NCI-H146 (cell line): ENCODE data around the gene HOXB9.
A peak's percentile ranks its signal among the peaks of the same experiment; 100 is the strongest.

Source experiments
- DNase-seq: peaks from one replicate; lab custom pipeline; 2025; lab: John Stamatoyannopoulos, UW

Gene HOXB9

DNA sequence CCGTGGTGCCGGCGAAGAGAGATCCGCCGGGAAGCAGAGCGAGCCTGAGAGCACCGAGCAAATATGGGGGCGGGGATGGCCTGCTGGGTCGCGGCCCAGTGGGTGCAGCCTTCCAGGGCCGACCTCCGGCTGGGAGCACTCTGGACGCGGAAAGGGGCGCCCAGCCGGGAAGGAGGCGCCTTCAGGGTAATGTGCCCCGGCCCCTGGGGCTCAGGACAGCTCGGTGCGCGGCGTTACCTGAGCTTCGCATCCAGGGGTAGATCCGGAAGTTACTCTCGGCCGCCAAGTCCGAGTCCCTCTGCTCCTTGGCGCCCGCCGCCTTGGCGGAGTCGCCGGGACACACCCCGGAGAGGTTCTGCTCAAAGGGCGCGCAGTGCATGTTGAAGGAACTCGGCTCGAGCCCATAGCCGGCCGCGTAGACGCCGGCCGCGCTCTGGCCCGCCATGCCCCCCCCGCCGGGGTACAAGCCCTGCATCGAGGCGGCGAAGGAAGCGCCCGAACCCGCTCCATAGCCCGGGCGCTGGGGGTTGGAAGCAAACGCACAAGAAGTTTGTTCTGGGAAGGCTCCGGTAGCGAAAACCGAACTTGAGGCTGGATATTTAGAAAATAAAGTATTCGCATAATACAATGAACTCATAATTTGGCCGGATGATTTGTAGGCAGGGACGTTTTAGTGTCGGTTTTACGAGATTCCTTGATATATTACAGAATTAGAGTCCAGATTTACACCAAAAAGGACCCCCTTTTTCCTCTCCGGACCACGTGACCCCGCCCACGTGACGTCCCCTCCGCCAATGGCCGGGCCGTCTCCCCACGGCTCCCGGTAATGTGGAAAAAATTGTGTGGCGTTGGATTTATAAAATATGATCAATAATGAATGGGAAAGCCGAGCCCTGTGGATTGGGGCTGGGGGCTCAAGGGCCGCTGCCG, 15.6 kb downstream of the HOXB9 start, which contains the start of gene HOXB7:
TSS of gene HOXB7 (minus strand) at position 736 of the 930 bp plus-strand sequence. CDS start at position 637, 99 bp downstream.
- peak; percentile 72 for DNase-seq

DNA sequence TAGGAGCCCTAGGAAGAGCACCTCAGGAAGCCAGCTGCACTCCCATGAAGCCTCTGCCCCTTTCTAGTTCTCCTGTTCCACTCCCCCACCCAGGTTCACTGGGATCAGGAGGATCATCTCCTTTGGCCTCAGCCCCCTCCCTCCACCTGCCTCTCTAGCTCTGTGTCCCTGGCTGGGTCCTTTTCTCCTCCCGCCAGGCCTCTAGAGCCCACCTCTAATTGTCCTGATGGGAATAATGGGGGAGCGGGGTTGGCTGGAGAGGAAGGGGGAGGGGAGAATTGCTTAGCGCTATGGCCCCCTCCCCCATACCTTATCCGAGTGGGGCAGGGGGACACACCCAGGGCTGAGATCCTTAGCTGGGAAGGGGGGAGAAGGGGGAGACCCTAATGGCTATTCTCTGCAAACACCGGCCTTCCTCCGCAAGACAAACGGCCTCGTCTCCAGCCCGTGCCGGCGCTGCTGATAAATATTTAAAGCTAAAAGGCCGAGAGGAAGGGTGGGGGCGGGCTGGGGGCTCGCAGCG, 16.3 kb downstream of the HOXB9 start:
- DNase-seq, result peak; percentile 57

DNA sequence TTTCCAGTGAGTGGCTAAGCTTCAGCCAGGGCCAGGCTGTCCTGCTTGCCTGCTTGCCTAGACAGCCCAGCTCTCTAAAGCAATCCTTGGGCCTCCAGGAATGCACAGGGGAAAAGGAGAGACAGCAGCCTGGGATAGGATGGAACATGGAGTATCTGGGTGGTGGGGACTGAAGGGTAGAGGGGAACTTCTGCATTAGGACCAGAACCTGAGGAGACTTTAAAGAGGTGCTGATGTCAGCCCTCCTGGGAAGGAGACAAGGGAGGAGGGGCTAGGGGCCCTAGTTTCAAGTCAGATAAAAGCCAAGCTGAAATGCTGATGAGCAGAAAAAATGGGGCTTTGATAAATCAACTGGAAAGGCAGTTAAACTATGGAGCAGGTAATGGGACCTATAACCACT, 17.1 kb downstream of the HOXB9 start:
- no peak for DNase-seq

DNA sequence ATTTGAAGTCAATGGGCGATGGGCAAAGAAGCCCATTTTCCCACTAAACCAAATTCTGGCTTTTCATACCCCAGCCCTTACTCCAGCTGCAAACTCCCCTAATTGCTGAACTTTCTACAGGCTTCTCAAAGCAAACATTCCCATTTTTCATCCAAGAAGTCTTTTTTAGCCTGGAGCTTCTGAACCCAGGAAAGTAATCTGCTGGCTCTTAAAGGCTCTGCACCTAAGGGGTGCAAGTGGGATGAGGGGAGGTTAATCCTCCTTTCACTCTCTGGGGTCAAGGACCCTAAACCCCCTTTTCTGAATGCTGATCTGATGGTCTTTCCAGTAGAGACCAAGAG, 17.7 kb downstream of the HOXB9 start:
- no peak for DNase-seq

DNA sequence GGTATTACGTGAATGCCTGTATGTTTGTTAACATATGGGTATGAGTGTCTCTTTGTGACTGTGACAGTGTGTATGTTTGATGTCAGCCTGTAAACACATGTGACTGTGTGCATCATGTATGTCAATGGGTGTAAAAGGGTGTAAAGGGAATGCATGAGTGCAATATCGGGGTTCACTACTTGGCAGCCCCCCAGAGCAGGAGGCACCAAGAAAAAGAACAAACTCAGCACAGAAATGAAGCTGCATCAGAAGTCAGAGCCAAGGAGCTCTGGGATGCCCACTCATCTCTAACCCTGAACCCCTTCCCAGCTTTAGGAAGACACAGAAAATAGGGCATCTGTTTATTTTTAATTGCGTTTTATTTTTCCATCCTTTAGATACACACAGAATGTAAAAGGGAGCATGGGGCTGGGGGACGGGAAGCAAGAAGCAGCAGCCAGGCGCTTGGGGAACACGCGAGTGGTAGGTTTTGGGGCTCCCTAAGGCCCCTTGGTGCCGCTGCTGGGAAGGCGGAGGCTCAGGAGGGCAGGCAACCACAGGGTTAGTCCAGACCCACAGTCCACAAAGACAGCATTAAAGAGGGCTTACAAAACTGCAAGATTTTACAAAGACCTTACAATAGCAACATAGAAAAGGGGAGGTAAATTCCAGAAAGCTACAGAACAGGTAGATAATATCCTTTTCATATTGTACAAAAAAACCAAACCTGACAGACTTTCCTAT, 19.1 kb downstream of the HOXB9 start:
- DNase-seq, result no peak

DNA sequence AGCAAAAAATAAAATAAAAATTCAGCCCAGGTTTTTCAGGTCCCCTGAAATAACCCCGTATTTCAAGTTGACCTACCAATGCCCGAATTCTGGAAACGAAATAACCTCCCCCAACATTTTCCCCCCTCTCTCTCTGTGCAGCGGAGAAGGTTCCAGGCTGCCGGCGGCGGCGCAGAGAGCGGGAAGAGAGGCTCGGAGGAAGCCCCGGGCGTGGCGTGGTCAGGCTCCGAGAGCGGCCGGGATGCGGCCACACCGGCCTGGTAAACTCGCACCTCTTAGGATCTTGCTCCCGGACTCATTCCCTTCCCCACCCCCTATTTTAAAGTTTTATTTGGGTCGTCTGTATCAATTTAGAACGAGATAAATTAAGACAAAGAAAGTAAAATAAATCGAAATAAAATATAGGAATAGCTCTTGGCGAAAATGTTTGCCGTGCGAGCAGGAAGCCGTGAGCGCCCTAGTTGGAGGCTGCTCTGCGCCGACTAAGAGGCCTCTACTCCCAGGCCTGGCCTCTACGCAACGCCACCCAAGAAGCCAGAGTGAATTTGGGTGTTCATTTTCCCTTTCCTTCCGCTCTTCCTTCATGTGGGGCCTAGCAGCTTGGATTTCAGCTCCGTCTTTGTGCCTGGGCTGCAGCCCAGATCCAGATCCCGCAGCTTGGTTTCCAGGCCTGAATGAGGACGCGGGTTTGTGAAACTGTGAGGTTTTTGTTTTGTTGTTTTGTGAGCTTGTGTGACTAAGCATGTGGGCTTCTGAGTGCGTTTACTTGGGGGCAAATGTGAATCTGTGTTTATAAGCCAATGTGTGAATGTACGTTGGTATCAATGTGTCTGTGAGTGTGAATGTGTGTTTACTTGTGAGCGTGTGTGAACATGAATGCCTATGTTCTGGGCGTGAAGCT, 19.9 kb downstream of the HOXB9 start:
- no peak for DNase-seq

DNA sequence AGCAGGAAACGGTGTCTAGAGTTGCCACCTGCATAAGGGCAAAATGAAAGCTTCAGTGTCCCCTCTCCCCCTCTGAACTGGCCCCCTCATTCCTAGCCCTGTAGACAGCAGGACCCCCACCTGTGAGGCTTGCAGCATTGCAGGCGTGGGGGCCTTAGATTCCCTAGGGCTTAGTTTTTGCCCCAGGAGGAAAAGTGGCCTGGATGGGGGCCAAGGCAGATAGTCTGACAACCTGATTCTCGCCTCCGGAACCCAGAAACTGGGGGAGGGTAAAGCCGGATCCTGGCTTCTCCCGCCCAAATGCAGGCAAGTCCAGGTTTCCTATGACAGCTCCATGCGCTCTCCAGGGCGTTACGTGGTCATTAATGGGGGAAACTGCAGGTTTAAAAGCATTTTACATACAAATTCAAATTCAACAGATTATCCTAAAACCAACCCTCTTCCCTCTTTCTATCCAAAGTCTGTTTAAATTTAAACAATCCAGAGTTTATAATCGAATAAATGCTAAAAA, 20.7 kb downstream of the HOXB9 start:
- DNase-seq, result no peak

DNA sequence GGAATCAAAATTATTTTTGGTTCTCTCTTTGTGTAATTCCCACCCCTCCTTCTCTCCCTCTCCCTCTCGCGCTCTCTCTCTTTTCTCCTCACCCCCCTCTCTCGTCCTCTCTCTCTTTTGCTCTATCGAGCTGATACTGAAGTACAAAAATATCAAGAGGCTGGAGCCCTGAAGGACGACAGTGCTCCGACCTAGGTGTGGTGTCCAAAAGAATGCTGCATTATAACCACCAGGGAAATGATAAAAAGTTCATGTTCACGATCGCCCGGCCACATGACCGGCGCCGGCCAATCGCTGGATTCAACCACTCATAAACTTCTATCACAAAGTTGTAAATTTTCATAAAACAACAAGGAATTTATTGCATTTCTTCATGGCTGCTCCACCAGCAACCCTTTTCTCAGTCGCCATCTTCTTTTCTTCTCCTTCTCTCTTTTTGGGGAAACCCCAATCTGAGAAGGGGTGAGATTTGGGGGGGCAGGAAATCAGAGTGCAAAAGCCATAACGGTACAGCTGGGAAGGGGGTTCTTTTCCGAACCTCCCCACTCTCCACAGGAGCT, 21.3 kb downstream of the HOXB9 start, which contains the start of gene HOXB6:
TSS of gene HOXB6 (minus strand) at position 217 of the 560 bp plus-strand sequence. CDS start 6,836 bp downstream, outside the sequence.
- DNase-seq, result no peak

DNA sequence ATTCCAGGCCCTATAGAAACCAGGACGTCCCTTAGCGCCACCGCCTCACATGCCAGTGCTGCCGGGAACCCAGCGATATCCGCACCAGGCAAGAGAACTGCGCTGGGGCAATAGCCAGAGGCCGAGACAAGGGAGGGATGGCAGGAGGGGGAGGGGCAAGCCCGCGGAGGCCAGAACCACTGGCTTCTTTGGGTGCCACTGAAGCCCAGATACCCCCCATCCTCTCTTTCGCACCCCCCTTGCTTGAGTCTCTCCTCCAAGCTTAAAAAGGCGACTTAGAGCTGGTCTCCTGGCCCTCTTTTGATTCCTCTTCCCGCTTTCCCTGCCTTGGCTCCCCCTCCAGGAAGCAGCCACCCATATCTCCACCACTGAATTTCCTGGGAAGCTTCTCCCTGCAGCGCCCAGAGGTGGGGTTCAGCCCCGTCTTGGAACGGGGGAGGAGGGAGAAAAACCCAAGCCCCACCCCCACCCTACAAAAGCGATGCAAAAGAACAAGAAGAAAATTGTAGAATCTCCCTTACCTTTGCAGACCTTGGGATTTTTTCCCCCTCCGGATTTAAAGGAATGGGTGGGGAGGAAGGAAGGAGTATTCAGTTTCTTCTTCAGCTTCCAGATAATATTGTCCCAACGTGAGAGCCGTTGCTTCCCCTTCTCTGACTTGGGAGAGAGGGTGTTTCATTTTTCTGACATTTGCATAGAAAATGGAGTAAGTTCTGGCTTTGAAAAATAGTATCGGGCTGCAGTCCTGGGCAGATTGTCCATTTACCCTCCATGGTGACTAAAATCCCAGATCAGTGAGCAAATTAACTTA, 22.0 kb downstream of the HOXB9 start:
- DNase-seq, result peak; percentile 19

DNA sequence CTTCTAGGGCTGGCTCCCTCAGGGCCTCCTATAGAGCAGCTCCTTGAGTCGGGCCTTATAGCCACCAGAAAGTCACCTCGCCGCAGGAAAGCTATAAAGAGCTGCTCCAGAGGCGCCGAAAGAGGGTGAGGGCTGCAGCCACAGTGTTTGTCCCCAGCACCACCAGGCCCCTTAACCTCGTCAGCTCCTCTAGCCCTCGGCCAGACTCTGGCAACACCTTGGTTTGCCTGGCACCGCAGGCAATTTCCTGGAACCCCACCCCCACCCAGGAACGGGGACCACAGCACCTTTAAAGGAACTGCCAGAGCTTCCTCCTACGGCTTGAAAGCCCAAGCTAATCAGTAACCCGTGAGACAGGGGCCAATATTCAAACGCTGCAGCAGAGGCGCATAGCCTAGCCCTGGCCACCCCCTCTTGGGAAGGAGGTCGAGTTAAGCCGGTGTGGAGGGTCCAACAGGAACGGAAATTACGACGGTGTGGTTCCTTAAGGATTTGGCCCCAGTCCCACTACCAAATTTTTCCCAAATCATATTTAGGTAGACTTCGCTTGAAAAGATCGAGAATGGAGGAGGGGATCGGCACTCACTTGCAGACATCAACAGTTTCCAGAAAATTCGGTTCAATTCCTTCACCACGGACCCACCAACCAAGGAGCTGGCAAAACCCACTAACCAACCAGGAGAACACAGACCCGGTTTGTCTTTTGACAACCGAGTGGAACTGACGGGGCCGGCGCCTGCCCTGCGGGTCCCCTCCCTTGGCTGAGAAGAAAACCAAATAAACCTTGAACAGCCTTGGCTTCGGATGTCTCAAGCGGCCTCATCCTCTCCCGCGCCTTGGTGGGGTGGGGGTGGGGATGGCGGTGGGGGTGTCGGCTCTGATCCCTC, 24.4 kb downstream of the HOXB9 start:
- no peak for DNase-seq

DNA sequence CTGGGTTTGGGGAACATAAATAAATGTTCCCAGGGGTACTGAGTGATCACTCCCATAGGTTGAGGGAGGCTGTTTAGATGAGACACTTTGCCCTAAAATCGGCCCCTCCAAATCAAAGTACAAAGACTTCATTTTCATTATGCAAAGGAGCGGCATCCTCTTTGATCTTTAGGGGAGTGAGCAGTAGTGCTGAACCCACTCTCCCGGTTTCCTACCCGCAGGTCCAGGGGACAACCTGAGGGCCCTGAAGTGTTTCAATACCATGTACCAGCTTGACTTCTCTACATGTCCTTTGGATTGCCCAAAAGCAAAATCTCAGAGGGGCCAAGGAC, 25.0 kb downstream of the HOXB9 start:
- no peak for DNase-seq

DNA sequence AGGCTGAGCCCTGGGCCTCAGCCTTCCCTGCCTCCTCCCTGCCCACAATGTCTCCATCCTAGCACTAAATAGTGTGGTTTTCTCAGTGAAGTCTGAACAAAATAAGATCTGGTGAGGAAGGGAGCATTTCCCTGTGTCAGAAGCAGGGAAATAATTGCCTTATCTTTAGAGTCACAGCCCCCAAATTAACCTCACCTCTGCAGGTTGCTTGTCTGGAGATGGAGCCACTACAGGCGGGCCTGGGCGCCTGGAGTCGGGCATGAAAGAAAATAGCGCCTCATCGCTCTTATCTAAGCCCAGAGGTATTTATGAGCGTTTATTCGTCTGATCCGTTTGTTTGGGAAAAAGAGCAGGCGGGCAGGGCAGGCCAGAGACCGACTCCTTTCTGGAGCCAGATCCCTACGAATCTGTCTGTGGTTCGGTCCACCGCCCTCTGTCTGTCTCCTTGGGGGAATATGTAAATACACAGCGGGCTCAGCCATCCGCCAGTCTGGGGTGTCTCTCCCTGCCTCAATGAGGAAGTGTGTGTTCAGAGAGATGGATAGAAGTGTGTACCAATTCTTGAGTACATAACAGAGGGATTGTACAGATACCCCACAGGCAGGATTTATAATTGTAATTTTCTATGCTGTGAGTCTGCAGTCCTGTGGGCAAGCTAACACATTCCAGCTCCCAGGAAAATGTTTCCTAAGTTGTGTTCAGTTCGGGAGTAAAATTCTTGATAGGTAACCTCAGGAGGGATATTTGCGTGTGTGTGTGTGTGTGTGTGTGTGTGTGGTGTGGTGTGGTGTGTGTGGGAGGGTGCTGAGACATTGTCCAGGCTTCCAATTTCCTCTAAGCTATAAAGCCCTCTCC, 25.7 kb downstream of the HOXB9 start:
- DNase-seq, result no peak

DNA sequence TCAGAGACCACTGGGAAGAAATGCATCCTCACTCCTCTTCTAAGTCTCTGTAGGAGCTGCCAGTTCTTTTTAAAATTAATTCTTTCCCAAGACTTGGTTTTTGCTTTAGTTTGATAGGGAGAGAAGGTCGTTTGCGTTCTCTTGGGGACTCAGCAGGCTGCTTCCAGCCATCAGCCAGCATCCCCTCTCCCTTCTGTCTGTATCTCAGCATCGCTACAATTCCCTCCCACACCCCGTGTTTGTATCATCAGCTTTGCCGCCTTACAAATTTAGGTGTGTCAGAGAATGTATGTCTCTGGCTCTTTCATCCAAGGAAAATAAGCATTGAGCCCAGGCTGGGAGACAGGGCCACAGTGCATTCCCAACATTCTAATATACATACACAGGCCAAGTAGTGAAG, 26.8 kb downstream of the HOXB9 start:
- no peak for DNase-seq

DNA sequence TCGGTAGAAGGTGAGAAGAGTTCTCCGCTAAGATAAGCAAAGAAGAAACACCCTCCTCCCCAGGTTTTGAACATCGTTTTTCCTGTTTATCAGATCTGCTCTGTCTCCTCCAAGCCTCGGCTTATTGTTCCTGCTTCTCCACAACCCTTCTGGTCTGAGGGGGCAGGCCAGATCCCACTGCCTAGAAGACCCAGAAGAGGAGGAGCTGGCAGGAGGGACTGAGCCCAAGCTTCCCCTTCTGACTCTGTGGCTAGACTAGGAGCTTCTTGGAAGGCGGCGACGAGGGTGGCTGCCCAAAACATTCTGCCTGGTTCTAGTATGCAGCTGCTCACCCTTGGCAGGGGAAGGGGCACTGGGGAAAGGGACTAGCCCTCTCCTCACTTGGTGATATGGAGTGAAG, 27.4 kb downstream of the HOXB9 start:
- no peak for DNase-seq

DNA sequence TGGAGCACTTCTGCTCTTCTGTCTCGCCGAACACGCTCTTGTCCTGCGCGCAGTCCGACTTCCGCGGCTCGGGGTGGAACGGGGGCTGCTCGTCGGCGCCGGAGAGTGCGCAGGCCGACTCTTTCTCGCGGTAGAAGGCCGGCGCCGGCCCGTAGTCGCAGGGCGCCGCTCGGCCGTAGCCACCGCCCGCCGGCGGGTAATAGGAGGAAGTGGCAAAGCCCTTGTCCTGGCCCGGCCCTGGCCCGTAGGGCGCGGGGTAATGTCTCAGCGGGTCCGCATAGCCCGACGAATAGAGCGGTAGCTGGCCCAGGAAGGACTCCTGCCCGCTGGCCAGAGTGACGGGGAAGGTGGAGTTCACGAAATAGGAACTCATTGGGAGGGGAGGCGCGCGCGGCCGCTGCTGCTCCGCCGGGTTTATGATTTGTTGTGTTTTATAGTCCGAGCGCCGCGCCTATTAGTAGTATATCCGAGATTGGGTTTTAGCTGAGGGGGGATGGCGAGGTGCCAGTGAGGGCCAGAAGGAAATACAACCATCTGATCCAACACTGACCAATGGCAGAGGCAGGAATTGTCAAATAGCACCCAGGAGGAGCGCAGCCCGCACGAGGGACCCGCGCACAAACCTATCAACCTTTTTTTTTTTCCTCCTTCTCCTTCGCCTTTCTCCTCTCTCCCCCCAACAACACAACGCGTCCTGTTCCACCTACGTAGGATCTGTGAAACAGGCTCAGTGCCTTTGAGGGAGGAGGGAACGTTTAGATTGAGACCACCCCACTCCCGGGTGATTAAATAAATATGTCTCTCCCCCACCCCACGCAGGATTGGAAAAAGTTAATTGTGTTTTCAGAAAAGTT, 28.2 kb downstream of the HOXB9 start:
- DNase-seq, result peak; percentile 64

DNA sequence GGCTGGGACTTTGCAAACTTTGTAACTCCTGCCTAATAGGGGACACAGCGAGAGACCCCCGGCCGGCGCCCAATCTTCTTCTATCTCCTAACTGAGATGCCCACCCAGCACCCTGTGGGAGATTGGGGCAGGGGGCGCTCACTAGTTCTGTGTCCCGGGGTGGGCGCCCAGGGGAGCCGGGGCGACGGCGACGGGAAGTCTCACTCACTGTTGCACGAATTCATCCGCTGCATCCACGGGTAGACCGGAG, 28.7 kb downstream of the HOXB9 start:
- no peak for DNase-seq

DNA sequence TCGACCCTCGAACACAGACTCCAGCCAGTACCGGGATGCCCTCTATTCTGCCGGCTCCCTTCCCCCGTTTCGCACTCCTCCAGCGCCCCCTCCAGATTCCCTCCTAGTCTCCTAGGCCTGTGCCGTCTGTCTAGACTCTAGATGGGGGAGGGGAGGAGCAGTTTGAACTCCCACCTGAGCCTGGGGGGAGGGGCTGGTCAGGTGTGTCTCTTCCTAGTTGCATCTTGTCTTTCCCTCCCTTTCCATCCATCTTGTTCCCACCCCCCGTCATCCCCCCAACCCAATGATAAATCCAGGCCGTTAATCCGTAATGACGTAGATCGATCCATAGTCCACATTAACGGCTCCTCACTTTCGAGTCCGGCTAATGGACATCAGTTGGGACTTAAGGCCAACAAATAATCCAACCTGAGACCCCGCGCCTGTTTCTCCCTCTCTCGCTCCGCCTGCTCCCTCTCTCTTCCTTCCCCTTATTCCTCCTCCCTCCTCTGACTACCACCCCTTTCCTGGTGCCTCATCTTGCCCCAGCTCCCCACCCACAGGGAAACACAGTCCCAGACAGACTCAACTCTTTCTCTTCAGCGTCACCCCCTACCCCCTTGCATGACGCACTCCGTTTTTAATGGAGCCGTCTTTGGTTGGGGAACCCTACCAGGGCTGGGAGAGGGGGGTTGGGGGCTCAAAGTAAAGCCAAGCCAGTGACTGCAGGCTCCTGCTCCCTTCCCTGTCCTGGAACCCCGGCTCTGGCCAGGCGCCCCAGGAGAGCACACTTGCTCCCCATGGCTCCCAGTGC, 29.2 kb downstream of the HOXB9 start:
- DNase-seq, result no peak
